Ovary (tissue), 9 donors: ENCODE data around the gene AANAT. TPM values are rescaled to one million over a fixed set of nuclear protein-coding genes. Genes with fewer than 3 reads are reported as not detected.
"Not testable (repeated sequence)": the region's sequence is repeated elsewhere in the genome, so short reads cannot be mapped to it uniquely, and the experiment has no call there.

Source experiments
- DNase-seq, 5 donors: peaks; one replicate each; pipeline ENCODE4 v3.0.0-alpha.2; 2019 to 2020
- H3K27ac ChIP-seq, 2 donors: fragments of 200-600 bp; one replicate each; pipeline versions ENCODE4 v1.5.1 to v1.8.0; 2019 to 2022
- H3K27me3 ChIP-seq: fragments of 200-600 bp; one replicate; pipeline ENCODE4 v1.8.0; 2022
- H3K36me3 ChIP-seq: fragments of 200-600 bp; sonication (generic); one replicate; pipeline ENCODE4 v1.5.1; 2019
- H3K4me1 ChIP-seq: one replicate; pipeline ENCODE4 v1.8.1; 2013; ENCODE audit warnings: mild to moderate bottlenecking, moderate library complexity; ENCODE audit not compliant: insufficient read depth
- H3K4me3 ChIP-seq: fragments of 200-600 bp; sonication (generic); one replicate; pipeline ENCODE4 v1.5.1; 2017
- H3K9me3 ChIP-seq, 2 donors: fragments of 200-600 bp in 1 of 2; sonication (generic) in 1 of 2; one replicate each; pipeline versions ENCODE4 v1.5.1 to v1.8.1; 2013 to 2019; ENCODE audit warnings: mild to moderate bottlenecking in 1 of 2, moderate library complexity in 1 of 2
- CTCF ChIP-seq, 3 donors: fragments of 450-650 bp in 2 of 3; fragments of 200-600 bp in 1 of 3; IDR thresholded peaks; one replicate each; pipeline versions ENCODE4 v1.5.1 to v1.8.0; 2016 to 2022; ENCODE audit warnings: antibody characterized with exemption in 3 of 3, mild to moderate bottlenecking in 1 of 3
- EP300 ChIP-seq: sonication (generic); formaldehyde crosslinking; IDR thresholded peaks from one replicate; pipeline ENCODE4 v1.6.1; 2017; ENCODE audit warnings: antibody characterized with exemption
- POLR2A ChIP-seq: fragments of 450-650 bp; IDR thresholded peaks from one replicate; pipeline ENCODE4 v1.6.1; 2017; ENCODE audit warnings: antibody characterized with exemption, mild to moderate bottlenecking, moderate library complexity
- WGBS, 3 donors: extraction: QIAGEN DNeasy Blood & Tissue Kit in 1 of 3; methylation state at CpG; one replicate each; pipeline versions ENCODE4 v1.1.5 to v1.1.7; 2013 to 2017; 5-methylcytosine and 5-hydroxymethylcytosine counted together
- intact Hi-C, 4 donors: fragments of 100-400 bp; cut with DNase I; formaldehyde crosslinking; loops; one replicate each; pipeline versions ENCODE4 v1.11.0 to v1.15.1; 2022 to 2023
- polyA plus RNA-seq, 2 donors: library from polyadenylated mRNA; stranded (reverse); fragments of 200-250 nt in 1 of 2; fragments of 350-450 nt in 1 of 2; fragmentation: Illumina TruSeq in 1 of 2; extraction: RNeasy Lipid Tissue Mini Kit (QIAGEN cat#74804) in 1 of 2; gene quantifications; one replicate each; pipeline ENCODE4 v1.2.3, GENCODE V29; 2013 to 2014
- total RNA-seq, 7 donors: library from RNA; depleted of rRNA in 2 of 7; stranded (reverse); fragments of >200 nt in 2 of 7; fragmentation: NEBNext Ultra II Directional in 3 of 7; extraction: Animal tissue kit (Norgen Biotek cat#: 25700) in 3 of 7; gene quantifications; one replicate each; pipeline versions ENCODE4 v1.1.0 to v1.2.4, GENCODE V29; 2016 to 2023
- donor health status: DM: no; HTN: no; CAD: no; lungs with moderate emphysema.
- donor health status: DM: no; HTN: no; CAD: no.
- donor health status: Bipolar disorder and iron deficiency.
- donor health status: DM: yes; HTN: yes; CAD: no.
- donor health status: DM: no; HTN: no; CAD: no.
- donor health status: DM: yes; HTN: yes; CAD: no.

Gene AANAT
- total and polyA plus RNA-seq, 9 donors: not detected

- Histone ChIP-seq H3K4me3 (no peak overlapping the region), H3K27me3 (no peaks in the 10 kb centered on the region), H3K36me3 (no peaks in the 10 kb centered on the region), H3K9me3 (no peaks in the 10 kb centered on the region), H3K27ac (no peak overlapping the region), H3K4me1 (no peaks in the 10 kb centered on the region)
- 81 to 85% (median 84%) methylated on average over 13 of the region's 13 CpGs for WGBS, 3 donors
- no peak for DNase-seq
- TF ChIP-seq EP300: no peak
- no peak for TF ChIP-seq POLR2A
- no peak for TF ChIP-seq CTCF (IDR thresholded peaks at IDR 0.05)
- intact Hi-C loops: no loop called here
Measured at GRCh38 chr17:76511668-76512365, 44.4 kb downstream of the AANAT start.

GRCh38 chr17:76512366-76513305 lies 45.2 kb downstream of the AANAT start:
- 74 to 83% (median 76%) methylated on average over 22 of the region's 22 CpGs for WGBS, 3 donors
- Histone ChIP-seq H3K4me3 (no peak overlapping the region), H3K36me3 (no peaks in the 10 kb centered on the region), H3K4me1 (no peaks in the 10 kb centered on the region), H3K9me3 (no peaks in the 10 kb centered on the region), H3K27ac (no peak overlapping the region), H3K27me3 (no peaks in the 10 kb centered on the region)
- intact Hi-C loops: no loop called here
- TF ChIP-seq CTCF (IDR thresholded peaks at IDR 0.05) (no peak), EP300 (no peak), POLR2A (no peak)
- DNase-seq: no peak

- WGBS, 3 donors: 76 to 78% (median 77%) methylated on average over 6 of the region's 6 CpGs
Measured at GRCh38 chr17:76513306-76513692, 45.9 kb downstream of the AANAT start.

GRCh38 chr17:76514355-76514754 lies 47.0 kb downstream of the AANAT start:
- intact Hi-C loops, H3K9me3 ChIP-seq, H3K36me3 ChIP-seq, H3K4me1 ChIP-seq, H3K27ac ChIP-seq, H3K4me3 ChIP-seq, DNase-seq, H3K27me3 ChIP-seq: not testable (repeated sequence)
- WGBS, 3 donors: 93 to 96% (median 95%) methylated on average over 6 of the region's 6 CpGs

More at GRCh38 chr17:76513306-76513692, 45.9 kb downstream of the AANAT start:
- no peak overlapping the region for H3K27ac ChIP-seq
- H3K27me3 ChIP-seq: no peaks in the 10 kb centered on the region
- intact Hi-C loops: no loop called here
- no peak for DNase-seq
- TF ChIP-seq CTCF (IDR thresholded peaks at IDR 0.05) (no peak), POLR2A (no peak), EP300 (no peak)
- no peaks in the 10 kb centered on the region for H3K4me1 ChIP-seq
- H3K9me3 ChIP-seq: no peaks in the 10 kb centered on the region
- no peak overlapping the region for H3K4me3 ChIP-seq
- H3K36me3 ChIP-seq: no peaks in the 10 kb centered on the region
